GM19193 (cell line): ENCODE data around the gene PNP.

Experiments used
- POLR2A ChIP-seq: IDR thresholded peaks from 4 replicates; pipeline ENCODE4 v1.6.1; 2011; ENCODE audit not compliant: insufficient read depth, insufficient read length; ENCODE audit errors: extremely low read depth

PNP gene

DNA sequence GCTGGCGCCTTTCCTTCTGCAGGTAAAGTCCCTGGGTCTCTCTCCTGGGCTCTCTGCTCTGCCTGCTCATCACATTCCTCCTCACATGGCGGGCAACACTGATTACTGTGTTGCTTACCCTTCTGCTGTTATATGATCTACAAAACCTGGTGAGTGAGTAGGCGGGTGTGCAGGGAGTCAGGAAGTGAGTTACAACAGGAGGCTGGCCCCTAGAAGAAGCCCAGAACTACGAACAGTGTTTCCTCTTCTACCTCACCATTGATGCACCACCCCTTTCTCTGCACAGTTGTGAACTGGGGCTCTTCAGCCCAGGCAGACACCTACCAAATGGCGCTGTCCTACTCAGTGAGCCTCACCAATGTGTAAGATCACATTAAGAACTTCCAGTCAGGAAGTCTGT is 28.3 kb upstream of the PNP start:
- no peak for TF ChIP-seq POLR2A

- no peak for TF ChIP-seq POLR2A
These were observed 27.7 kb upstream of the PNP start for GRCh38 chr14:20441461-20441860.

- TF ChIP-seq POLR2A, result no peak
These were observed 22.3 kb upstream of the PNP start for GRCh38 chr14:20446889-20447288.

DNA sequence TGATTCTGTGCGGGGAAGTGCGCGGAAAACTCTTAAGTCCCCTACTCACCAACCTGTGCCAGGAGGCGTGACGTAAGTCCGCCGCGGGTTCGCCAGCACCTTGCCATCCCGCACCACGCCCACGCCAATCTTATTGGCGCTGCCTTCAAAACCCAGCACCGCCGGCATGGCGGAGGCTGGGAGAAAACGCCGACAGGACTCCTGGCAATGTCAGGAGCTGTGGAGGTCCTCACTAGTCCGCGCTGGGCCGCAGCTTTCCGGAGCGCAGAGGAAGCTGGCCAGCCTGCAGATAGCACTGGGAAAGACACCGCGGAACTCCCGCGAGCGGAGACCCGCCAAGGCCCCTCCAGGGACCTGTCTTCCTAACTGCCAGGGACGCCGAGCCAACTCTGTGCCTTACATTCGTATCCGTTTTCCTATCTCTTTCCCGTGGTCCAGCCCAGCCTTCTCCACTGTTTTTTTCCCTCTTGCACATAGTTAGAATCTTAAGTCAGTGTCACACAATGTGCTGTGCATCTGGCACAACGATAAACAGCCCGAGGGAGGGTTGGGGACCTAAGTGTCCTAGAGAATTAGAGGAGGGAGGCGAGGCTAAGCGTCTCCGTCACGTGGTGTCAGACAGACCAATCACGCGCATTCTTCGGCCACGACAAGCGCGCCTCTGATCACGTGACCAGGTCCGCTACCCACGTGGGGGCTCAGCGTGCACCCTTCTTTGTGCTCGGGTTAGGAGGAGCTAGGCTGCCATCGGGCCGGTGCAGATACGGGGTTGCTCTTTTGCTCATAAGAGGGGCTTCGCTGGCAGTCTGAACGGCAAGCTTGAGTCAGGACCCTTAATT is 14.5 kb upstream of the PNP start, which contains the start of the genes APEX1 and OSGEP:
Gene APEX1 (plus strand): TSS at position 711 of the 839 bp plus-strand sequence. CDS start 420 bp downstream, outside the sequence.
Gene OSGEP (minus strand): TSS at position 297 of the 839 bp plus-strand sequence. CDS start 129 bp downstream, at position 168.
- TF ChIP-seq POLR2A, result peak; percentile 85

DNA sequence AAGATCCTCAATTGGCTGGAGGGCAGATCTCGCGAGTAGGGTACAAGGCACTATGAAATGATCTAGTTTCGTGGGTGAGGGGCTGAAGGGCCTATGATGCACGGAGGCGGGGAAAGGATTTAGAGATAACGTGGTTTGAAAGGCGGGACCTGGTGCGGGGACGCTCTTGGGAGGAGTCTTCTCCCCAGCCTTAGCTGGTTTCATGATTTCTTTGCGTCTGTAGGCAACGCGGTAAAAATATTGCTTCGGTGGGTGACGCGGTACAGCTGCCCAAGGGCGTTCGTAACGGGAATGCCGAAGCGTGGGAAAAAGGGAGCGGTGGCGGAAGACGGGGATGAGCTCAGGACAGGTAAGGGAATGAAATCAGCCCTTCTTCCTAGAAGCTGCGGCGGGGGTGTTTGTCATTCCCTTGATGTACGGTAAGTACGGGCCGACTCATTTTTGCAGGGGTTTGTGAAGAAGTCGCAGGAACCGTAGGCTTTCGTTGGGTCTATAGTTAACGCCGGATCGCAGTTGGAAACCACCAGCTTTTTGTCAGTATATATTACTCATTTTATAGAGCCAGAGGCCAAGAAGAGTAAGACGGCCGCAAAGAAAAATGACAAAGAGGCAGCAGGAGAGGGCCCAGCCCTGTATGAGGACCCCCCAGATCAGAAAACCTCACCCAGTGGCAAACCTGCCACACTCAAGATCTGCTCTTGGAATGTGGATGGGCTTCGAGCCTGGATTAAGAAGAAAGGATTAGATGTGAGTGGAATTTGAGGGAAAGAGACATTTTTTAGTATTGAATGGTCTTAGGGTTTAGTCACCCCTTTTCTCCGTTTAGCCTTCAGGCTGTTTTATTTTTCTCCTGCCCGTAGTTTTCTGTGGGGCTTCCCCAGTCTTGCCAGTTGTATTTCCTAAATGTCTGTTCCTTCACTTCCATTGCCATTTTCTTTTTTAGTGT is 13.6 kb upstream of the PNP start:
- peak; percentile 47 for TF ChIP-seq POLR2A

GRCh38 chr14:20456971-20457370 is 12.2 kb upstream of the PNP start:
- TF ChIP-seq POLR2A, result peak; percentile 36

GRCh38 chr14:20458031-20458789 is 11.0 kb upstream of the PNP start:
- TF ChIP-seq POLR2A, result peak; percentile 47

DNA sequence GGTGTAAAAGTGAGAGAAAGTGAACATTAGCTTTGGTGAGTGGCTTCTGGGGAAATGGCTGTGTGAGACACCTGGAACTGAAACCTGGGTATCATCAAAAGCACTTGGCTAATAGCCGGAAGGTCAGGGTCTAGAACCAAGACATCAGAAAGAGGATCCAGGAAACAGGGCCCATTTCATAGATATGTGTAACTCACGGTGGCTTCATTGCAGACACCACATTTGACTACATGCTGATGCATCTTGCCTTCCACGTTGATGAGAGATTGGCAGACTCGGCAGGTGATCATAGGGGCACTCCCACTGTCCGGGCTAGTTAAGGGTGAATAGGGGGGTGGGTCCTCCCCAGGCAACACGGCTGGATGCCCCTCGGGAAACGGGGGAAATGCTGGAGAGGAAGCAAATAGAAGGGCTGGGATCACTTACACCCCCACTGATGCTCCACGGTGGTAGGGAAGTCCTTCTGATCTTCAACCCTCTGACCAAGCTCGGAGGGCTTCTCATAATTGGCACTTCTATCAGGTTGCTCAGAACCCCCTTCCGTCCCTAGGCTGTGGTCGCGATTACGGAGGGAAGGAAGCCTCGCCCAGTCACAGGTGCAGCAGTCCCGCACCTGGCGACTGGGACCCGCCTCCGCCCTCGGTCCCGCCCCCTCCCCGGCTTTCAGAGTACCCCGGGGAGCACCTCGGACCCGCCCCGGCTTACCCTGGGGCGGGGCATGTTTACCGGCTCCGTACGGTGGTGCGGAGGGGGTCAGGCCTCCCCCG is 8.6 kb upstream of the PNP start:
- TF ChIP-seq POLR2A, result no peak

DNA sequence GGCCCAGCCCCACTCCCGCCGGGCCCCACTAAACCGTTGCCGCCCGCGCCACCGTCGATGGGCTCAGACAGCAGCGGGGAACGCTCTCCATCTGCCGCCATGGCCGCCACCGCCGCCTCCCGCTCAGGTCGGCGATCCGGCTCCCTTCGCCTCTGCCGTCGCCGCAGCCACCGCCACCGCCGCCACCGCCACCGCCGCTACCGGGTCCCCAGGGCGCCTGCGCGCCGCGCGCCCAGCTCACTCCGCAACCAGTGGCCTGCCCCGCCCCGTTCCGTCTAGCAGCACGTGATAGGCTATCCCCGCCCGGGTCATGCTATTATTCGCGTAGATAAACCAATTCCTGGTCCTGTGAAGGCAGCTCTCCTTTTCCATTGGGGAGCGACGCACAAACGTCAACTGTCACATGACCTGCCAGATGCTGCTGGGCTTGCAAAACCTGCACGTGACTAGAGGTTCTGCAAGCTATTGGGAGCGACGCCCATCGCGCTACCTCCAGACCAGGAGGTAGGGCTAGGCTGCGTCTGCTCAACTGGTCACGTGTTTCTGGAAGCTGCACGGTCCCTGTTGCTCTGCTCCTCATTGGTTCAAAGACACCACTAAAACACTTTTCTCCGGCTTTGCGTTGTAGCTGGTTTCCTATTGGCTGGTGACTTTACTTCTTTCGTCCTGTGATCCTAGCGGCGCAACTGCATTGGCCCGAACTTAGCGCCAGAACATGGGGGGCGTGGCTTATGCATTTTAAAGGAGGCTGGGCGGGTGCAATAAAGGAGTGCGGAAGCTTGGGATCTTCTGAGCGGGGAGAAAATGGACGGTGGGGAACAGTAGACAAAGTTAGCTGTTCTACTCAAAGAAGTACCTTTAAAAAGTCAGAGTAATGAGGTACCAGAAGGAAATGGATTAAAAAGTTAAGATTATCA is 7.7 kb upstream of the PNP start, which contains the start of gene PIP4P1:
Gene PIP4P1 (minus strand): TSS at position 210 of the 917 bp plus-strand sequence. CDS start 109 bp downstream, at position 101.
- peak; percentile 63 for TF ChIP-seq POLR2A

DNA sequence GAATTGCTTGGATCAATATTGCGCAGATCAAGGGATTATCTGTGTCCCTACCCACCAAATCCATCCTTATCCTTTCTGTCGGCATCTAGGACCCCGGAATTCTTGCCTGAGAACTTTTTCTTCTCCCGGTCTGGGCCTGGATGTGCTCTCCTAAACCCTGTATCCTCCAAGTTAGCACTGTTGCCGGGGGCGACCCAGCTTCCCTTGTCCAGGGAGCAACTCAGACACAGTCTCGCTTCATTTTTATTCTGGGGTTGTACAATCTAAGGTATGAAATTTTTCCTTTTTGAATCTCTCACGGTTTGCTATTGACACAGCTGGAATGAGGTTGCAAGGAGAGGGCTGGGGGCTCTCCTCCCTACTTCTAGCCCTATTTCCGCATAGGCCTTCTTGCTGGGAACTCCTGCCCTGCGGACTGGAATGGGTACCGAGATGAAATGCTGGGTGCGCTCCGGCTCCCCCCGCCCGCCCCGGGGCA is 403 bp upstream of the PNP start:
- no peak for TF ChIP-seq POLR2A

DNA sequence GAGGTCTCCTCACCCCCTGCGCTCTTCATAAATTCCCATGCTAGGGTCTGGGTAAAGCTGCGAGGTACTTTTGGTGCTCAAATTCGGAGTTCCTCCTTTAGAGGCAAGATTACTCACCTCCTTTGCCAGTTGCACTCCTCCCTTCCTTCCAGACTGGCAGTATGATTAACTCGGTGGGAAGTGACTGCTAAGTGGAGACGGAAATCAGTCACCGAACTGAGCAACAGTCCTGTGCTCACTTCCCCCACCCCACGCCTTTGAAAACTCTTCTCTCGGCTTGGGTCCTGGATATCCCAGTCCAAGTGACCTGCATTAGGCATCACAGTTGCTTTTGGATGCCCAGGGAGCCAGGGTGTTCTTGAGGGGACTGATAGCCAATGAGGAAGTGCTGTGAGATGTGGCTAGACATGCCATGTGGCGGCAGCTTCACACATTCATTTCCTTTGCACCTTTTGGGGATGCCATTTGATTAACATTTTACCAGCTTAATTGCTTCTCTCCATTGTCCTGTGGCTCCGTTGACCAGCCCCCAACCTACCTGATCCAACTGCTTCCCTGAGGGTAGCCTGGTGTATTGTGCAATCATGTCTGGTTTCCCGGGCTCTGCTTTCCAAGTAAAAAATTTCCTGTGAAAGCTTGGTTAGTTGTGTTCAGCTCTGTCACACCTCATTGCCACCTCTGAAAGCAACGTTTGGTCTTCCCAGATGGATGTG is 840 bp downstream of the PNP start:
- TF ChIP-seq POLR2A, result no peak

- no peak for TF ChIP-seq POLR2A
These were observed 1.3 kb downstream of the PNP start for GRCh38 chr14:20470603-20470901.

DNA sequence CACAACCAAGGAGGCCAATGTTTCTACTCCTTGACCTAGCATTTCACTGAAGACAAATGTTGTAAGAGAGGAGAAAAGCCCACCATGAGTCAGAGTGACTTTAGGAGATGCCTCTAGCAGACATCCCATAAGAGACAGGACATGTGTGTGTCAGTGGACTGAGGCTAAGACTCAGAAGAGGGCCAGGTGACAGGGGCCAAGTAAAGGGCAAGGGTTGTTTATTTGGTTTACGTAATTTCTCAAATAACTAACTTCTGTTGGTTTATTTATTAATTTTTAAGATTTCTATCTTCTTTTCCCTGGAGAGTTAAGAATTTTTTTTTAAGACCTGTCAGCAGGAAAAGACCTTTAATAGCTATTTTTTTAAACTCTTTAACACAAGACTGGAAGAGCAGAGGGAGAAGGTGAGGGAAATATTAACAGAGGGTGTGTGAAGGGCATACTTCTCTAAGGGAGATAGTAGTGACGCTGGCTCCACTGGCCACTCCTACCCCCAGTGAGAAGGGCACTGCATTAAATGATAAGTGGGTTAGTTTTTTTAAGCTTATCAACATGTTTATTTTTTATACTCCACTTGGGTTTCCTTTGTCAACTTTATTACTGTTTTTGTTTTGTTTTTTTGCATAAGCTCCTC is 3.4 kb downstream of the PNP start:
- no peak for TF ChIP-seq POLR2A
